ENCODE measurements around the gene GPR37L1. TPM values are rescaled to one million over a fixed set of nuclear protein-coding genes. Genes with fewer than 3 reads are reported as not detected.
A peak's percentile ranks its signal among the peaks of the same experiment; 100 is the strongest.

Gene GPR37L1
- total and polyA plus RNA-seq, 10 of the 15 experiments (the other 5 are each of a cell fraction or from before 2014, with no cell fraction given), result under 0.01 to 0.08 (median 0.02) TPM; not detected in 5

DNA sequence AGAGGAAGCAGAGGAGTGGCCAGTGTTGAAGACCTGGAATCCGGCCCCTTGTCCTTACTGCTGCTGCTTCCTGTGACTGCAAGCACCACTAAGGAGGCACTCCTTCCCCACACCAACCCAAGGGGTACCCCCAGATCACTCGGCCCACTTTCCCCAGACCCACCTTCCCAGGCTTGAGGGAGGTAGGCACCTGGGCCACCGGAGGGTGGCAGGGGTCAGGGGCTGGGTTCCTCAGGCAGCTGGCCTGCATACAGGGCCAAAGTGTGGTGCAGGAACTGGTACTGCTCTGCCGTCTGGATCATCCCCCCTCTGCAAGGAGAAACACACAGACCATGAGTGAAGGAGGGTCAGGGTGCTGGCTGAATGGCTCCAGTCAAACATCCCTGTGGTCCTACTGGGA, 25.7 kb downstream of the GPR37L1 start:
- Histone ChIP-seq H3K9ac (ENCODE audit: control insufficient read depth, insufficient read depth, low read length) (no peak overlapping the region), H3K36me3 (ENCODE audit: control insufficient read depth in 2 of 2, insufficient read depth in 2 of 2, low read length in 1 of 2) (peaks cover 21 to 24% of the 10 kb centered on the region in 2 experiments; a peak in 3 of 4 replicates), H3K4me1 (ENCODE audit: control insufficient read depth, insufficient read depth, low read length) (peaks cover 7% of the 10 kb centered on the region), H3K79me2 (ENCODE audit: control insufficient read depth, insufficient read depth, low read length) (peaks cover 7% of the 10 kb centered on the region), H3K27me3 (replicated peaks in 1 of 2; ENCODE audit: control insufficient read depth in 2 of 2, insufficient read depth in 2 of 2, low read length in 1 of 2) (no peaks in the 10 kb centered on the region), H3K9me3 (replicated peaks; ENCODE audit: control insufficient read depth, insufficient read depth, low read length) (no peaks in the 10 kb centered on the region), H2AFZ (ENCODE audit: control insufficient read depth, low read depth, low read length) (no peak overlapping the region), H4K20me1 (ENCODE audit: control insufficient read depth, insufficient read depth) (no peaks in the 10 kb centered on the region), H3K4me3 (no peak overlapping the region), H3K4me2 (ENCODE audit: control insufficient read depth, insufficient read depth) (no peak overlapping the region), H3K27ac (ENCODE audit: control insufficient read depth, insufficient read depth) (no peak overlapping the region)
- SMC1A ChIA-PET (ENCODE audit: uncharacterized antibody, unreplicated experiment), result interaction anchor here (0.6 kb wide), 1 partner anchor 12 kb away, joined by 3 read pairs; the partner anchor contains the start of gene PTPN7
- no peak for DNase-seq (ENCODE audit: low read depth, low spot score)
- no peak for FAIRE-seq
- ATAC-seq, result no peak
- in situ Hi-C loops (cut with MboI), result no loop called here
- POLR2A ChIA-PET, result interaction anchor here (0.6 to 3.3 kb wide), 2 partner anchors 11 to 149 kb away, joined by 8 to 15 read pairs; partner anchors contain the start of gene PTPN7
- 58% methylated on average over 4 of the region's 4 CpGs for WGBS (ENCODE audit: insufficient coverage, insufficient replicate concordance, low lambda C conversion rate, missing lambda C conversion rate)
- CTCF ChIA-PET, result interaction anchor here (1.3 to 2.9 kb wide), 3 partner anchors 11 to 35 kb away, joined by 4 to 14 read pairs (median 12); partner anchors contain the start of gene PTPN7
- BruUV-seq (replicated peaks), result no TSS peak
- RAD21 ChIA-PET (ENCODE audit: unreplicated experiment), result interaction anchor here (0.7 kb wide), 1 partner anchor 556 kb away, joined by 3 read pairs; no protein-coding TSS in a partner anchor
- intact Hi-C loops (cut with micrococcal nuclease; ENCODE audit: unreplicated experiment), result no loop called here
- TF ChIP-seq RAD51 (IDR thresholded peaks at IDR 0.05), result no peak
- no peak for TF ChIP-seq STAT1 (conservative IDR thresholded peaks at IDR 0.05)
- 0 out of 2 replicates have a peak, but pooled peaks have one; percentile 40 for TF ChIP-seq POLR2A (IDR thresholded peaks at IDR 0.05; ENCODE audit: low read depth, low read length)
- TF ChIP-seq, protein P1, sequence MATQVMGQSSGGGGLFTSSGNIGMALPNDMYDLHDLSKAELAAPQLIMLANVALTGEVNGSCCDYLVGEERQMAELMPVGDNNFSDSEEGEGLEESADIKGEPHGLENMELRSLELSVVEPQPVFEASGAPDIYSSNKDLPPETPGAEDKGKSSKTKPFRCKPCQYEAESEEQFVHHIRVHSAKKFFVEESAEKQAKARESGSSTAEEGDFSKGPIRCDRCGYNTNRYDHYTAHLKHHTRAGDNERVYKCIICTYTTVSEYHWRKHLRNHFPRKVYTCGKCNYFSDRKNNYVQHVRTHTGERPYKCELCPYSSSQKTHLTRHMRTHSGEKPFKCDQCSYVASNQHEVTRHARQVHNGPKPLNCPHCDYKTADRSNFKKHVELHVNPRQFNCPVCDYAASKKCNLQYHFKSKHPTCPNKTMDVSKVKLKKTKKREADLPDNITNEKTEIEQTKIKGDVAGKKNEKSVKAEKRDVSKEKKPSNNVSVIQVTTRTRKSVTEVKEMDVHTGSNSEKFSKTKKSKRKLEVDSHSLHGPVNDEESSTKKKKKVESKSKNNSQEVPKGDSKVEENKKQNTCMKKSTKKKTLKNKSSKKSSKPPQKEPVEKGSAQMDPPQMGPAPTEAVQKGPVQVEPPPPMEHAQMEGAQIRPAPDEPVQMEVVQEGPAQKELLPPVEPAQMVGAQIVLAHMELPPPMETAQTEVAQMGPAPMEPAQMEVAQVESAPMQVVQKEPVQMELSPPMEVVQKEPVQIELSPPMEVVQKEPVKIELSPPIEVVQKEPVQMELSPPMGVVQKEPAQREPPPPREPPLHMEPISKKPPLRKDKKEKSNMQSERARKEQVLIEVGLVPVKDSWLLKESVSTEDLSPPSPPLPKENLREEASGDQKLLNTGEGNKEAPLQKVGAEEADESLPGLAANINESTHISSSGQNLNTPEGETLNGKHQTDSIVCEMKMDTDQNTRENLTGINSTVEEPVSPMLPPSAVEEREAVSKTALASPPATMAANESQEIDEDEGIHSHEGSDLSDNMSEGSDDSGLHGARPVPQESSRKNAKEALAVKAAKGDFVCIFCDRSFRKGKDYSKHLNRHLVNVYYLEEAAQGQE (IDR thresholded peaks at IDR 0.05; ENCODE audit: low read depth, low read length), result no peak
- TF ChIP-seq, protein P2, sequence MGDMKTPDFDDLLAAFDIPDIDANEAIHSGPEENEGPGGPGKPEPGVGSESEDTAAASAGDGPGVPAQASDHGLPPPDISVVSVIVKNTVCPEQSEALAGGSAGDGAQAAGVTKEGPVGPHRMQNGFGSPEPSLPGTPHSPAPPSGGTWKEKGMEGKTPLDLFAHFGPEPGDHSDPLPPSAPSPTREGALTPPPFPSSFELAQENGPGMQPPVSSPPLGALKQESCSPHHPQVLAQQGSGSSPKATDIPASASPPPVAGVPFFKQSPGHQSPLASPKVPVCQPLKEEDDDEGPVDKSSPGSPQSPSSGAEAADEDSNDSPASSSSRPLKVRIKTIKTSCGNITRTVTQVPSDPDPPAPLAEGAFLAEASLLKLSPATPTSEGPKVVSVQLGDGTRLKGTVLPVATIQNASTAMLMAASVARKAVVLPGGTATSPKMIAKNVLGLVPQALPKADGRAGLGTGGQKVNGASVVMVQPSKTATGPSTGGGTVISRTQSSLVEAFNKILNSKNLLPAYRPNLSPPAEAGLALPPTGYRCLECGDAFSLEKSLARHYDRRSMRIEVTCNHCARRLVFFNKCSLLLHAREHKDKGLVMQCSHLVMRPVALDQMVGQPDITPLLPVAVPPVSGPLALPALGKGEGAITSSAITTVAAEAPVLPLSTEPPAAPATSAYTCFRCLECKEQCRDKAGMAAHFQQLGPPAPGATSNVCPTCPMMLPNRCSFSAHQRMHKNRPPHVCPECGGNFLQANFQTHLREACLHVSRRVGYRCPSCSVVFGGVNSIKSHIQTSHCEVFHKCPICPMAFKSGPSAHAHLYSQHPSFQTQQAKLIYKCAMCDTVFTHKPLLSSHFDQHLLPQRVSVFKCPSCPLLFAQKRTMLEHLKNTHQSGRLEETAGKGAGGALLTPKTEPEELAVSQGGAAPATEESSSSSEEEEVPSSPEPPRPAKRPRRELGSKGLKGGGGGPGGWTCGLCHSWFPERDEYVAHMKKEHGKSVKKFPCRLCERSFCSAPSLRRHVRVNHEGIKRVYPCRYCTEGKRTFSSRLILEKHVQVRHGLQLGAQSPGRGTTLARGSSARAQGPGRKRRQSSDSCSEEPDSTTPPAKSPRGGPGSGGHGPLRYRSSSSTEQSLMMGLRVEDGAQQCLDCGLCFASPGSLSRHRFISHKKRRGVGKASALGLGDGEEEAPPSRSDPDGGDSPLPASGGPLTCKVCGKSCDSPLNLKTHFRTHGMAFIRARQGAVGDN (IDR thresholded peaks at IDR 0.05), result no peak
- TF ChIP-seq ETV6 (conservative IDR thresholded peaks at IDR 0.05 in 1 of 2, IDR thresholded peaks at IDR 0.05 in 1 of 2; ENCODE audit: borderline replicate concordance in 1 of 2, low read depth in 1 of 2), result no peak
- TF ChIP-seq ZNF622 (IDR thresholded peaks at IDR 0.05), result no peak
- no peak for TF ChIP-seq PAX8 (IDR thresholded peaks at IDR 0.05)
- TF ChIP-seq, protein P3, sequence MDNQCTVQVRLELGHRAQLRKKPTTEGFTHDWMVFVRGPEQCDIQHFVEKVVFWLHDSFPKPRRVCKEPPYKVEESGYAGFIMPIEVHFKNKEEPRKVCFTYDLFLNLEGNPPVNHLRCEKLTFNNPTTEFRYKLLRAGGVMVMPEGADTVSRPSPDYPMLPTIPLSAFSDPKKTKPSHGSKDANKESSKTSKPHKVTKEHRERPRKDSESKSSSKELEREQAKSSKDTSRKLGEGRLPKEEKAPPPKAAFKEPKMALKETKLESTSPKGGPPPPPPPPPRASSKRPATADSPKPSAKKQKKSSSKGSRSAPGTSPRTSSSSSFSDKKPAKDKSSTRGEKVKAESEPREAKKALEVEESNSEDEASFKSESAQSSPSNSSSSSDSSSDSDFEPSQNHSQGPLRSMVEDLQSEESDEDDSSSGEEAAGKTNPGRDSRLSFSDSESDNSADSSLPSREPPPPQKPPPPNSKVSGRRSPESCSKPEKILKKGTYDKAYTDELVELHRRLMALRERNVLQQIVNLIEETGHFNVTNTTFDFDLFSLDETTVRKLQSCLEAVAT (IDR thresholded peaks at IDR 0.05), result no peak
- TF ChIP-seq SPI1 (IDR thresholded peaks at IDR 0.05; ENCODE audit: borderline replicate concordance, insufficient read depth, low read depth, low read length), result no peak
- no peak for TF ChIP-seq FOXM1 (IDR thresholded peaks at IDR 0.05; ENCODE audit: low read depth, low read length)
- TF ChIP-seq POLR2AphosphoS5 (IDR thresholded peaks at IDR 0.05; ENCODE audit: low read length), result 0 out of 2 replicates have a peak, but pooled peaks have one; percentile 10
- no peak for TF ChIP-seq MYC (IDR thresholded peaks at IDR 0.05; ENCODE audit: insufficient read depth, insufficient read length, insufficient replicate concordance, low read length, severe bottlenecking)
- TF ChIP-seq RBBP5 (conservative IDR thresholded peaks at IDR 0.05), result no peak
